GM19397 (cell line): ENCODE measurements around the gene CRB2.

Experiments used
- ATAC-seq: cut with Tn5 transposase; IDR thresholded peaks from one replicate; pipeline ENCODE4 v1.9.1; 2021; ENCODE audit warnings: mild to moderate bottlenecking, moderate library complexity; ENCODE audit not compliant: unreplicated experiment

Gene CRB2

GRCh38 chr9:123418506-123418905, 62.5 kb downstream of the CRB2 start:
- ATAC-seq, result no peak

GRCh38 chr9:123419091-123419490, 63.1 kb downstream of the CRB2 start:
- ATAC-seq, result no peak

- no peak for ATAC-seq
Observed at GRCh38 chr9:123419721-123420591, 64.0 kb downstream of the CRB2 start.

- ATAC-seq, result no peak
Observed at GRCh38 chr9:123420592-123421111, 64.7 kb downstream of the CRB2 start.

GRCh38 chr9:123421186-123421585, 65.2 kb downstream of the CRB2 start:
- ATAC-seq, result no peak

- no peak for ATAC-seq
Observed at GRCh38 chr9:123421801-123422455, 65.9 kb downstream of the CRB2 start.

GRCh38 chr9:123422635-123423310, 66.8 kb downstream of the CRB2 start:
- no peak for ATAC-seq

GRCh38 chr9:123423311-123423640, 67.3 kb downstream of the CRB2 start:
- ATAC-seq, result no peak

GRCh38 chr9:123424131-123424530, 68.1 kb downstream of the CRB2 start:
- ATAC-seq, result no peak

GRCh38 chr9:123424552-123425225, 68.7 kb downstream of the CRB2 start:
- ATAC-seq, result no peak

GRCh38 chr9:123425261-123425821, 69.3 kb downstream of the CRB2 start:
- no peak for ATAC-seq

- ATAC-seq, result no peak
Observed at GRCh38 chr9:123425836-123426365, 69.9 kb downstream of the CRB2 start.

- ATAC-seq, result peak; percentile 48
Observed at GRCh38 chr9:123426406-123426805, 70.4 kb downstream of the CRB2 start.
